Measurements from ENCODE around the gene SLC25A38.

Gene SLC25A38

DNA sequence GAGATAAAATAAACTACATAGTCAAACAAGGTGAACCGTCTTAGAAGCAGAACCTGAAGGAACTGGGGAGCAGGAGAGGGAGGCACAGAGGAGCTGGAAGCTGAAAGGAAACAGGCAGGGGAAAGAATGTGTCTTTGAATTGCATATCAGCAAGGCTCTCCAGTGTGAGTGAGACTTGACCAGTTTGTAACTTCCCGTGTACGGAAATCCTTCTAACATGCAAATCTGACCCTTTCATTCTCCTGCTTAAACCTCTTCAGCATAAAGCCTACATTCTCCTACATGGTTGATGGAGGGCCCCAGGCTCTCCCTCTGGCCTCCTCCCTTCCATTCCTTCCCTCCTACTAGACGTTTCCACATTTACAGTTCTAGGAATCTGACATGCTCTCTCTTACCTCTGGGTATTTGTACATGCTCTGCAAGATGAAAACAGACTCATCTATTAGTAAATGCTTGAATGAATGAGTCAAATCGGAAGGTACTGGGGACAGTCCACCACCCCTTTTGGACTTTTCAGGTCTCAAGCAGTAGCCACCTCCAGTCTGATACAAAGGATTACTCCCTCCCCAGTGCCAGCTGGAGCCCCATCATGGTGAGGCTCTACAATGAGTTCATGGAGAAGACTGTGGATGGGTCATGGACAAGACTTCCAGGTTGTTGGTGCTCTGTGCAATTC, 6.1 kb upstream of the SLC25A38 start:
- no peak for DNase-seq (ENCODE audit: low read depth)

DNA sequence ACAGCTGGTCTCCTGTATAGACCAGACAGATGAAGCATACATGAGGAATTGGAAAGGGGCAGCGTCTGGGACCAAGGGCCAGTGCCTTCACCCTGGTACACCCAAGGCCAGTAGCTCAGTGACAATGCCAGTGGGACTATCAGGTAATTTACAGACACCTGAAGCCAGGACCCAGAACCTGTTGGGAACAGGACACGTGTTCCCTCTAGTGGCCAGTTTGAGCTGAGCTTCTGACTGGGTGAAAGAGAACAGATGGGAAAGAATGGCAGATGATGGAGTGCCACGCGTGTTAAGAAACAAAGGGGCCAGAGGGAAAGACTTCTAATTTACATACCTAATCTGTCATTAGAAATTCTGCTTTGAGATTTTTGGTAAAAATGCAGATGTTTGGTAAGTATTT, 5.1 kb upstream of the SLC25A38 start:
- peak; percentile 40 for DNase-seq (ENCODE audit: low read depth)

DNA sequence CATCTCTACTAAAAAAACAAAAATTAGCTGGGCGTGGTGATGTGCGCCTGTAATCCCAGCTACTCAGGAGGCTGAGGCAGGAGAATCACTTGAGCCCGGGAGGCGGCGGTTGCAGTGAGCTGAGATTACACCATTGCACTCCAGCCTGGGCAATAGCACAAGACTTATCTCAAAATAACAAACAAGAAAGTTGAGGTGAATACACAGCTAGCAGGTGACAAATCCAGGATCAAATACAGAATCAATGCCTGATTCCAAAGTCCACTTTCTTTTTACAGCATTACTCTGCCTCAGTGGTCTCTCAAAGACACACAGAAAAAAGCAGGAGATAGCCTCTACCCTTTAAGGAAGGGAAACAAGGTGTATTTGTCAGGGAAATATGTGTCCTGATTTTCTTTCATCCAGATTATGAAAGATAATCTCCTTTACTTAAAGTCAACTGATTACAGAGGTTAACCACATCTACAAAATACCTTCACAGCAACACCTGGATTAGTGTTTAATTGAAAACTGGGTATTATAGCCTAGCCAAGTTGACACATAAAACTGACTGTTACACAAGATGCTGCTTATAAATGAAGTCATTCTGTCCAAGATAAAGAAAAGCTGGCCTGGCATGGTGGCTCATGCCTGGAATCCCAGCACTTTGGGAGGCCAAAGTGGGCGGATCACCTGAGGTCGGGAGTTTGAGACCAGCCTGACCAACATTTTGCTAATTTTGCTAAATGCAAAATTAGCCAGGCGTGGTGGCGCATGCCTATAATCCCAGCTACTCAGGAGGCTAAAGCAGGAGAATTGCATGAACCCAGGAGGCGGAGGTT, 4.0 kb upstream of the SLC25A38 start:
- DNase-seq (ENCODE audit: low read depth), result no peak

GRCh38 chr3:39379778-39380155, 3.4 kb upstream of the SLC25A38 start:
- no peak for DNase-seq (ENCODE audit: low read depth)

GRCh38 chr3:39381432-39381831, 1.7 kb upstream of the SLC25A38 start:
- no peak for DNase-seq (ENCODE audit: low read depth)

DNA sequence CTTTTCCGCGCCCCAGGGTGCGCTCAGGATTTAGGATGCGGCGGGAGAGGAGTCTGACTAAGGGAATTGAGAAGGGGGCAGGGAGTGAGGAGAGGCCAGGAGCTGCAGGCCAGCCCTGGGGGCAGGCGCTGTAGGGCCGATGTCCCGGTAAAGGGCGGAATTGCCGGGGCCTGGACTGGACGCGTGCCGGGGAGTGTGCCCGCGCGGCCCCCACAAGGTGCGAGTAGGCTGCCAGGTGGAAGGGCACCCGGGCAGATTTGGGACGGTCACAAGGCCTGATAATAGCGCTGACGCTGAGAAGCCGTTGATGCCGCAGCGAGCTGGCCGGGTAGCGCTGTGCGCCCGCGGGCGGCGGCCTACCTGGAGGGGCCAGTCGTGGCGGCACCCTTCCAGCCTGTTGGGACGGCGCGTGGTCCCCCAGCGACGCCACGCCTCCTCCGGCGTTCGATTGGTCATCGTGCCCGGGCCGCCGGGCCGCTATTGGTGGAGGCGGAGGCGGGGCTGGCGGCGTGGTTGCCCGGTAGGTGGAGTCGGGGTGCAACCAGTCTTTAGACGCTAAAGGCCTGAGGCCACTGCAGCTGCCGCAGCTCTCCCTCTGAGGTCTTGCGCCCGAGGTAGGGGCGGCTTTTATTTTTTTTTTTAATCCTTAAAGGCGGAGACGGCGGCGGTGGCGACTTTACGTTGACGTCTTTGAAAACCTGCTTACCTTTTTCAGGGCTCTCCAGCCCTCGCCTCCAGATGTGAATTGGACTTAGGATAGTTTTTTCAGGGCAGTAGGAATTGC, 903 bp downstream of the SLC25A38 start:
- peak; percentile 94 for DNase-seq (ENCODE audit: low read depth)

DNA sequence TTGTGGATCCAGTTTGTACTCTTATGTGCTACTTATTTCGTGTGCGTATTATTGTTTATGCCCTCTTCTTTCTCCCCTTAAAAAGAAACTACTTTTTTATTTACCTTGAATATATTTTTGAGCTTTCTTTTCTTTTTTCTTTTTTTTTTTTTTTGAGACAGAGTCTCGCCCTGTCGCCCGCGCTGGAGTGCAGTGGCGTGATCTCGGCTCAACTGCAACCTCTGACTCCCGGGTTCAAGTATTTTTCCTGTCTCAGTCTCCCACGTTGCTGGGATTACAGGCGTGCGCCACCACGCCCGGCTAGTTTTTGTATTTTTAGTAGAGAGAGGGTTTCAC, 1.5 kb downstream of the SLC25A38 start:
- DNase-seq (ENCODE audit: low read depth), result no peak

DNA sequence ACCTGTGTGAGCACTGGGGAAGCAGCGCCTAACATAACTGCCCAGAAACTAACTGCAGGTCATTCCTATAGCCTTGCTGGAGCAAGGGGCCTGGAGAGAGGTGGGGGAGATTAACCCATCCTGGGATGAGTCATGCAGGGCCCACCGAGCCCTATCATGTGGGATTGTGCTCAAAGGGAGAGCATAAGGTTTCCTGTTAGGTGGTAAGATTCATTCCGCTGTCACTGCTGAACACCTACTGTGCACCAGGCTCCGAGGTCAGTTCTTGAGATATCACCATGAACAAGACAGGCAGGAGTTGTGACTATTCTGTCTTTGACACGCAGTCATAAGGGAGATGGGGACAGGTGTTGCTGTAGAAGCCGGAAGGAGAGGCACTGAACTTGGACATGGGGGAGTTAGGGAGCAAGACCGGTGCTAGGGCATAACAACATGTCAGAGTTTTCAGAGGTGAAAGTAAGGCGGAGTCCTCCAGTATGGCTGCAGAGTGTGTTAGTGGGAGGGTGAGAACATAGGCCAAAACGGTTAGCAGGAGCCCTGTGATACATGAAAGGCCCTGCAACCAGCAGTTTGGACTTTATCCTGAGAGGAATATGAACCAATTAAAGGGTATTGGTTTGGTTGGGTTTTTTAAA, 2.4 kb downstream of the SLC25A38 start:
- DNase-seq (ENCODE audit: low read depth), result no peak

GRCh38 chr3:39386318-39386717, 3.1 kb downstream of the SLC25A38 start:
- no peak for DNase-seq (ENCODE audit: low read depth)

- DNase-seq (ENCODE audit: low read depth), result no peak
Measured at GRCh38 chr3:39387411-39387975, 4.3 kb downstream of the SLC25A38 start.

DNA sequence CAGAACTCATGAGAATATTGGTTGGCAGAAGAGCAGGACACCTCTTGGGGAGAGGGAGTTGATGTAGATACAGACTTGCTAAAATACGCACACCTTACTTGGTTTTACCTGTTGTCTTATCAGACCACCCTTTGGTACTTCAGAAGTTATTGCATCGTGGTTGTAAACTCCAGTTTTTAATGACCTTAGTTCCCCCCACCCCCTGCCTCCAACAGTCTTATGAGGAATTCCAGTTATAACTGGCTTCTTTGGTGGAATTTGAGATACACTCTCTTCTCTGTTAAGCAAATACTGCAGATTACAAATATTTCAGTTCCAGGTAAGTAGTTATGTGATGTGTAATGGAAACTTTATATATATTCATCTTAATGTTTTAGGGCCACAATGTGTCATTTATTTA, 5.0 kb downstream of the SLC25A38 start:
- DNase-seq (ENCODE audit: low read depth), result no peak

DNA sequence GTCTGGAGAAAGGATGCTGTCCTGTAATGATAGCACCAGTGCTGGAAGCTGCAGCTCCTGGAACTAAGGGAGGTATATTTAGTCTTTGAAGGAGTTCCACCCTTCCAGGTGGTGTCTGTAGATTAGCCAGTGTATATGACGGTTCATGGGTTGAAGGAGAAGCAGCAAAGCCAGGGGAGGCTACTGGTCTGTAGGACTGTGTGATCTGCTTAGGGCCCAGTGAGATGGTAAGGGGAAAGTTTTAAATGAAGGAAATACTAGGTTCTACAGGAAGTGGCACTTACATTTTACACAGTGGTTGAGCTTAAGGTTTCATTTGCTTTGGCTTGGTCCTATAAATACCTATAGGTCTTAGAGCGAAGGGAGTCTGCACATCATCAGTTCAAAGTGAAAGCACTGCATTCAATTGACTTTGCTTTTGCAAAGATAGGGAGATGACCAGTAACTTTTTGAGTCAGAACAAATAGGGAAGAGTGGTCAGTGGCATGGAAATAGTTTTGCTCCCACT, 5.6 kb downstream of the SLC25A38 start:
- no peak for DNase-seq (ENCODE audit: low read depth)

DNA sequence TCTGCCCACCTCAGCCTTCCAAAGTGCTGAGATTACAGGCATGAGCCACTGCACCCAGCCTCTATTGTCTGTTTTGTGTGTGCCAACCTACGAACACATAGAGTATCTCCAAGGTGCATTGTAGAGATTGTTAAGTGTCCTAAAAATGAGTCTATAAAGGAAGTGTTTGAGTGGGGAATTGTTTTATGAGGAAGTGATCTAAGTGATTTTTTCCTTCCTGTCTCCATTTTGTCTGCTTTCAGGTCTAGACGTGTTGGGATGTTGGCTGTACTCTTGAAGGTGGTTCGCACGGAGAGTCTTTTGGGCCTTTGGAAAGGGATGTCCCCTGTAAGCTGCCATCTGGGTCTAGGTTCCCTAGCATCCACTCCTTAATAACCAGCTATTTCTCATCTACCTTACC, 7.0 kb downstream of the SLC25A38 start:
- no peak for DNase-seq (ENCODE audit: low read depth)

DNA sequence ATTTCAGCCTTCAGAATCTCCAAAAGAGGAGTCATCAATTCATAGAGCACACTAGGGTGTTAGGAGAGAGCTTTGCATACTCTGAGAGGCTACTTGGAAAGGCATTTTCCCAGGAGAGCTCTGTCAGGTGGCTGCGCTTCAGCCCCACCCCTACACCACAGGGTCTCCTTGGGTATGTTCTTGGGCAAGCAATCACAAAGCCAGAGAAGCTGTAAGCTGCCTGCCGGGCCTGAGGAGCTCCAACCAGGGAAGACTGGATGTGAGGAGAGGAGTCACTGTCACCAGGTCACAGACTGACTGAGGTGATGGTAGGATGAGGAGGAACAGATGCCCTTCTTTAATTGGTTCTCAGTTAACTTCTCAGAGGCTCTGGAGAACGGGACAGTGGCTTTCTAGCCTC, 13.5 kb downstream of the SLC25A38 start:
- DNase-seq (ENCODE audit: low read depth), result no peak

DNA sequence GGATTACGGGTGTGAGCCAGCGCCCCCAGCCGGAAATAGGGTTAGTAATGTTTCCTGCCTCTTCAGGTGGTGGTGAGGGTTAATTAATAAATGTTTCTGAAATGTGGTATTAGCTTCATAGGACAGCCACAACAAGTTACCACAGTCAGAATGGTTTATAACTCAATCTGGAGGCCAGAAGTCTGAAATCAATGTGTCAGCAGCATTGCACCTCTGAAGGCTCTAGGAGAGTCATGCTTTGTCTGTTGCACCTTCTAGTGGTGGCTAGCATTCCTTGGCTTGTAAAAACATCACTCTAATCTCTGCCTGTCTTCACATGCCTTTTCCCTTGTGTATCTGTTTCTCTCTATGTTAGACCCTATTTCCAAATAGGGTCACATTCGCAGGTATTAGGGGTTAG, 15.5 kb downstream of the SLC25A38 start:
- DNase-seq (ENCODE audit: low read depth), result no peak

DNA sequence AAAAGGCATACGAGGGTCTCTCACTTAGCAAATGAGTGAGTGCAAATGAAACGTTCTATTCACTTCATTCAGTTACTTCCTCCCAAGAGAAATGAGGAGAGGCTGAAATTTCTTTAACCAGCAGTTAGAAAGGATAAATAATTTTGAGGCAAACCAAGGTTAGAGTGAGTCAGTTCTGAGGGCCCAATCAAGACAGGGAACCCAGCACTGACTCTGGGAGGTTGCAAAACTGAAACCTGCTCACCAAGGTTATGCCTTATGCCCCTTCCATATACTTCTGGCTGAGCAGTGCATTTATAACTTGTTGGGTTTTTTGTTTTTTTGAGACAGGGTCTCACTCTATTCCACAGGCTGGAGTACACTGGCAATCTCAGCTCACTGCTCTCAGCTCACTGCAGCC, 18.8 kb downstream of the SLC25A38 start:
- DNase-seq (ENCODE audit: low read depth), result no peak

- no peak for DNase-seq (ENCODE audit: low read depth)
Measured at GRCh38 chr3:39404943-39405686, 21.9 kb downstream of the SLC25A38 start.

GRCh38 chr3:39405687-39406367, 22.7 kb downstream of the SLC25A38 start:
- no peak for DNase-seq (ENCODE audit: low read depth)

DNA sequence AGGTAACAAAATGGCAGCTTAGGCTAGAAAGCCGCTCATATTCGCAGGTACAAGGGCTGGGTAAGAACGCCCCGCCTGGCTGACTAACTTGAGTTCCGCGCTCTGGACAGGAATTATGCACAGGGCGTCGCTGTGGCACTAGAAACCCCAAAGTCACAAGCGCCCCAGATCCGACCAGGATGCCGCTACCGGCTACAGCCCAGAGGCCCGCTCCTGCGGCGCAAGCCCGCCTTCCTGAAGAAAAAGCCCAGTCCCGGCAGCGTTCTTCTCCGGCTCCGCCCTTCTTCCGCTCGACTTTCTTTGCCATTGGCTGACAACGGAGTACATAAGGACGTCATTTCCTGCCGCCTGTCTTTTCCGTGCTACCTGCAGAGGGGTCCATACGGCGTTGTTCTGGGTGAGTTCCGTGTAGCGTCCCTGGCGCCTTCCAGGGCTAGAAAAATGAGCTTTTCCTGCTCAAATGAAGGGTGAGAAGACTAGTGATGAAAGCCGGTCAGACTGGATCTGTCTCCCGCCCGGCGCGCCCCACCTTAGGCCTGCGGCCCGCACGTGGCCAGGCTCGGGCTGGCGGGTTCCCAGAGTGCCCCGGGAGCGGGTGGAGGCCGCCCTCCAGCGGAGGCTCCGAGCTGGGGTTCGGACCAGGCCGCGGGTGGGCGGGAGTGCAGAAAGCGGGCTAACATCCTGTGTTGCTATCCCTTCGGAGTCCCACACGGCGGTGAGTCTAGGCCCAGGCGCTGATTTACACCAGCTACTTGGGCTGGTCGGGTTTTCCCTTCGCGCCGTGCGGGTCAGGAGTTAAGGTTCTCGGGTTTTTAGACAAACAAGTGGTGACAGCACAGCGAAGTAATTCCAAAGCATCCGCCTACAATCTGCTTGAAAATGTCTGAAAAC, 23.4 kb downstream of the SLC25A38 start, which contains the start of gene RPSA:
RPSA (plus strand) TSS at position 353 of the 891 bp plus-strand sequence. CDS start 934 bp downstream, outside the sequence.
- DNase-seq (ENCODE audit: low read depth), result peak; percentile 83

- no peak for DNase-seq (ENCODE audit: low read depth)
Measured at GRCh38 chr3:39407259-39407629, 24.1 kb downstream of the SLC25A38 start.

Measured in activated T-cell treated with anti-CD3 and anti-CD28 coated beads for 1 hour (primary cell).